Iris pigment epithelial cell (primary cell): ENCODE measurements around the gene SMDT1.
"Not testable (repeated sequence)": the region's sequence is repeated elsewhere in the genome, so short reads cannot be mapped to it uniquely, and the experiment has no call there.

ENCODE experiments used
- DNase-seq: peaks from one replicate; pipeline ENCODE4 v3.0.0-alpha.2; 2011; ENCODE audit warnings: low read depth

SMDT1 gene

DNA sequence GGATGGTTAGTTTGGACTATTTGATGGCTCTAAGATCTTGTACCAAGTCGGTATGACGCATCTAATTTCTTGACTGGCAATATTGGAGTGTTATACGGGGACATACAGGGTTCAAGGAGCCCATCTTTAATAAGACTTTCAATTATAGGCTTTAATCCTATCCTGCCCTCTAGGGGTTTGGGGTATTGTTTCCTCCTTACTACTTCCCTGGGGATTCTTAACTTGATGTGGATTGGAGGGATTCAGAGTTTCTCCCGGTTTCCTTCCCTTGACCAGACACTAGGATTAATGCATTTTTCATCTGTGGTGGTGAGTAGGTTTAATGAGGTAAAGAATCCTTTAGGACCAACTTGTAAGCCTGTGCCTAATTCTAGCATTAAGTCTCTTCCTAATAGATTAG, 32.3 kb downstream of the SMDT1 start:
- no peak for DNase-seq

DNA sequence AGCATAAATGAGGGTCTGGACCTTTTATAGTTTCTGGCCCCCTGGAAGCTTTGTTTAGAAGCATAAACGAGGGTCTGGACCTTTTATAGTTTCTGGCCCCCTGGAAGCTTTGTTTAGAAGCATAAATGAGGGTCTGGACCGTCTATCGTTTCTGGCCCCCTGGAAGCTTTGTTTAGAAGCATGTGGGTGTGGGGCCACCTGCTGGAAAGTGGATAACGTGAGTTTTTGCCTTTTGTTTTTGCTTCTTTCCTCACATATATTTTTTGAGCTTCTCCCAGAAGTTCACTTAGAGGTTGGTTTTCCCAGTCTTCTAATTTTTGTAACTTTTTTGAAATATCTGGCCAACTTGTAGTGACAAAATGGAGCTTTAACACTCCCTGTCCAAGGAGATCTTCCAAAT, 33.3 kb downstream of the SMDT1 start:
- DNase-seq: not testable (repeated sequence)

DNA sequence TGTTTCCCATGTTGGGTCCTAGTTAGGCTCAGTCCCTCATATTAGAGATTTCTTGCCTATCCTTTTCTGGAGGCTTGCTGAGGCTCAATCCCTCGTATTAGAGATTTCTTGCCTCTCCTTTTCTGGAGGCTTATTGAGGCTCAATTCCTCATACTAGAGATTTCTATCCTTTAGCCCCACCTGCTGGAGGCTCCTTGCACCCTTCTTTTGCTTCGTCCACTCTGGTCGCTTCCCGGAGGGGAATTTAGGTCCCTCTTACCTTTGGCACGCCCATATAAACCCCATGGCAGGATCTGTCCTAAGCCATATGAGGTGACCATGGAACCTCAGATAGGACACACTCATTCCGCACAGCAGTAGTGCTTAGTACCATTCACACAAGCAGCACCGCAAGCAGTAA, 35.2 kb downstream of the SMDT1 start:
- peak; percentile 18 for DNase-seq

DNA sequence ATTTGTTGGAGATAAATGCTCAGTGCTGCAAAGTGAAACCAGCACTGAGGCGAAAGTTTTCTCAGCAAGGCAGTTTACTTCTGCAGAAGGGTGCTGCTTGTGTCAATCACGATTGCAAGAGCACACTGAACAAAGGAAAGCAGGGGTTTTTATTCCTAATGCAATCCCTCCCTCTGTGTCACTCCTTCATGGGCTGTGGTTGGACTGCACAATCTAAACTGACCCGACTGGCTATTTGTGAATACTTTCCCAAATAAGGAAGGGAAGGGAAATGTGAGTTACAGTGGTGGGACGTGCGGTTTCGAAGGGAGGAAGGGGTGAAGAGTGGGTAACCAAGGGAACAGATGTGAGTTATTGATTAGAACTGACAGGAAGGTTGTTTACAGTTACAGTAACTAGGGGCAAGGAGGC, 35.9 kb downstream of the SMDT1 start:
- not testable (repeated sequence) for DNase-seq

DNA sequence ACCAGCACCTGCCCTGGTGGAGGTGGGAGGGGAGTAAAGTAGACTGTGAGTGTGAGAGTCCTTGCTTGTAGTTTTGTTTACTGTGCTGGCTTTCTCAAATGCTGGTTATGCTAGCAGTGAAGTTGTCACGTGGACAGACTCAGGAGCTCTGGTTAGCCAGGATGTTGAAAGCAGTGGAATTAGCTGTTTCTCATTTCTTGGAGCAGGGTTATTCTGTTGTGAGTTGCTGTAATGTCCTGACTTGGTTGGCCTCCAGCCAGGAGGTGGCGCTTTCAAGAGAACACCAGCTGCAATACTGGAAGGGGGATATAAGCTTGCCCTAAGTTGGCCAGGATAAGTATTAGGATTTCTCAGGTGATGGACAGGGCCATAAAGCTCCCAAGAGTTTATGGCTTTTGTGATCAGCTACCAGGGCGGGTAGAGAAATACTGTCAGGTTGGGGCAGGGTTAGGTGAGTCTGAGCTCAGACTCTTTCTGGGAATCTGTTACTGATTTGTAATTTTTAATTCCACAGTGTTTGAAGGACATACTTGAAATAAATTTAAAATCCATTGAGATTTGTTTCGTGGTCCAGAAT, 37.4 kb downstream of the SMDT1 start:
- DNase-seq: peak; percentile 59

DNA sequence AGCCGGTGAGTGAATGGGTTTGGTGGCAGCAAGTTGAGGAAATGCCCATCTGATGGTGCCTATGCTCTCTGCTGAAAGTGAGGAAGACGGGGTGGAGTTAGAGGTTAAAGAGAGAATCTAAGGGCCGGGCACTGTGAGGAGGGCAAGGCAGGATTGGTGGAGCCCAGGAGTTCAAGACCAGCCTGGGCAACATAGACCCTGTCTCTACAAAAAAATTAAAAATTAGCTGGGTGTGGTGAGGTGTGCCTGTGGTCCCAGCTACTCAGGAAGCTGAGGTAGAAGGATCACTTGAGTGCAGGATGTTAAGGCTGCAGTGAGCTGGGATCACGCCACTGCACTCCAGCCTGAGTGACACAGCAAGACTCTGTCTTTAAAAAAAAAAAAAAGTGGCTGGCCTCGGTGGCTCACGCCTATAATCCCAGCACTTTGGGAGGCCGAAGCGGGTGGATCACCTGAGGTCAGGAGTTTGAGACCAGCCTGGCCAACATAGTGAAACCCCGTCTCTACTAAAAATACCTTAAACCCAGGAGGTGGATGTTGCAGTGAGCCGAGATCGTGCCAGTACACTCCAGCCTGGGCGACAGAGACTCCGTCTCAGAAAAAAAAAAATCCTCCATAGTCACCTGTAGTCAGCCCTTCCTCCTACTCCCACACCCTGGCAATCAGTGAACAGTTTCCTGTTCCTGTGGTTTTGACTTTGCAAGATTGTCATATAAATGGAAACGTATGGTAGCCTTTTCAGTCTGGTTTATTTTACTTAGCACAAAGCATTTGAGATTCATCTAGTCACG, 40.9 kb downstream of the SMDT1 start:
- not testable (repeated sequence) for DNase-seq

DNA sequence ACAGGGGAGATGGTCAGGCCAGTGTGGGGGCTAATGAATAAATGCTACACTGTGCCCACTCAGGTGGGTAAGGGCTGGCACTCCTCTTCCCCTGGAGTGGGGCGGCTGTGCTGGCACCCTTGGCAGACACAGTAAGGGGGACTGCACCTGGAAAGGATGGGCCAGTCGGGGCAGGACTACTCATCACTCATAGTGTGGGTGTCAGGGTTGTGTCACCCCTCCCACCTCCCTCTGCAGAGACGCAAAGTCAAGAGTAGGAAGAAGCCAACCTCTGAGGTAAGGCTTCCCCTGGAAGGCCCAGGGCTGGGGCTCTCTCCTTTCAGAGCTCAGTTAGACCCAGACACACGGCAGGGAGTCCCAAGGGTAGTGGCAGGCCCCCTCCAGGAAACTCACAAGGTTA, 44.0 kb downstream of the SMDT1 start:
- DNase-seq: not testable (repeated sequence)

DNA sequence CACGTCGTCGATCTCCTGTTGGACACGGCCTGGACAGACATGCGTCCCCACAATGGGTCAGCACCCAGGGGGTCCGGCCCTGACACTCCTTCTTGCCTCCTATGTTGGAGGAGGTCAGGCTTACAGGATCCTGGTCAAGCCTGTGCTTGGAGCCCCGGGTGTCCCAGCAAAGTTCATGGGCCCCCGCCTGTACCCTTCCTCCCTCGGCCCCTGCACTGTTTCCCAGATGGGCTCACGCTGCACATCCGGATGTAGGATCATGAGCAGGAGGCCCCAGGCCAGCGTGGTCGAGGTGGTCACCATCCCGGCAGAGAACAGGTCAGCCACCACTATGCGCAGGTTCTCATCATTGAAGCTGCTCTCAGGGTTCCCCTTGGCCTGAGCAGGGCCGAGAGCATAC, 48.1 kb downstream of the SMDT1 start:
- DNase-seq: no peak

DNA sequence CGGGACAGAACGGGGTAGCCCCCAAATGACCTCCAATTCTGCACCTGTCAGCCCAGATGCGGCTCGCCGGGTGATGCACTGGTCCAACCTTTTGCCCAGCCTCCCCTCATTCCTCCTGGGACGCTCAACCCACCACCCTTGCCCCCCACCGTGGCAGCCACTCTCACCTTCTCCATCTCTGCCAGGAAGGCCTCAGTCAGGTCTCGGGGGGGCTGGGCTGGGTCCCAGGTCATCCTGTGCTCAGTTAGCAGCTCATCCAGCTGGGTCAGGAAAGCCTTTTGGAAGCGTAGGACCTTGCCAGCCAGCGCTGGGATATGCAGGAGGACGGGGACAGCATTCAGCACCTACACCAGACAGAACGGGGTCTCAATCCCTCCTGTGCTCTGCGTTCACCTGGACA, 48.5 kb downstream of the SMDT1 start:
- not testable (repeated sequence) for DNase-seq

DNA sequence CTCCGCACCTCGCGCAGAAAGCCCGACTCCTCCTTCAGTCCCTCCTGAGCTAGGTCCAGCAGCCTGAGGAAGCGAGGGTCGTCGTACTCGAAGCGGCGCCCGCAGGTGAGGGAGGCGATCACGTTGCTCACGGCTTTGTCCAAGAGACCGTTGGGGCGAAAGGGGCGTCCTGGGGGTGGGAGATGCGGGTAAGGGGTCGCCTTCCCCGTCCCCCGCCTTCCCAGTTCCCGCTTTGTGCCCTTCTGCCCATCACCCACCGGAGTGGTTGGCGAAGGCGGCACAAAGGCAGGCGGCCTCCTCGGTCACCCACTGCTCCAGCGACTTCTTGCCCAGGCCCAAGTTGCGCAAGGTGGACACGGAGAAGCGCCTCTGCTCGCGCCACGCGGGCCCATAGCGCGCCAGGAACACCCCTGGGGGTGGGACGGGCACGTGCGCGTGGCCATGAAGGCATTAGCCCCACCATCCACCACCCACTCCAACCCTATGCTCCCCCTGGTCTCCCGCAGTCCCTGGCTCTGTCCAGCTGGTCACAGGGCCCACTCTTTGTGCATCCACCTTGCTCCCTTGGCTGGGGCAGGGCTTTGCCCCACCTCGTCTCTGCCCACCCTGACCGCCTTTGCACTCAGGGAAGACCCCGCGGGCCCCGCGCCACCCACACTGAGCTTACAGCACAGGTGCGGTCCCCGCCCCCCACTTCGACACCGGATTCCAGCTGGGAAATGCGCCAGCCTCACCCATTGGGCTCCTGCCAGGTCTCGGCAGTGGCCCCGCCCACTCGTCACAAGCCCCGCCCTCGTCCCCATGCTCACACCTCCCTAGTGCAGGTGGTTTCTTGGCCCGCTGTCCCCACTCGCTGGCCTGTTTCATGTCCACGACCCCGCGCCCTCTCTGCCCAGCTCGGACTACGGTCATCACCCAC, 49.5 kb downstream of the SMDT1 start:
- not testable (repeated sequence) for DNase-seq

DNA sequence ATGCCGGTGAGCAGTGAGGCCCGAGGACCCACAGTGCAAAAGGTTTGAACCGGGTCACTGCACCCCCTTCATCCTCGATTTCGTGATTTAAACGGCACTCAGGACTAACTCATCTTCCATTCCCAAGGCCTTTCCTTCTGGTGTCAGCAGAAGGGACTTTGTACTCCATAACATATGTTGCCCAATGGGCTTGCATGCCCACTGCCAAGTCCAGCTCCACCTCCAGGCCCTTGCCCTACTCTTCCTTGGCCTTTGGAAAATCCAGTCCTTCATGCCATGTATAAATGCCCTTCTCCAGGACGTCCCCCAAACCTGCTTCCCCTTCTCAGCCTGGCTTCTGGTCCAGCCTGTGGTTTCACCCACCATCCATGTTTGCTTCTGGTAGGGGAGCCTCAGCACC, 50.7 kb downstream of the SMDT1 start:
- DNase-seq: not testable (repeated sequence)

DNA sequence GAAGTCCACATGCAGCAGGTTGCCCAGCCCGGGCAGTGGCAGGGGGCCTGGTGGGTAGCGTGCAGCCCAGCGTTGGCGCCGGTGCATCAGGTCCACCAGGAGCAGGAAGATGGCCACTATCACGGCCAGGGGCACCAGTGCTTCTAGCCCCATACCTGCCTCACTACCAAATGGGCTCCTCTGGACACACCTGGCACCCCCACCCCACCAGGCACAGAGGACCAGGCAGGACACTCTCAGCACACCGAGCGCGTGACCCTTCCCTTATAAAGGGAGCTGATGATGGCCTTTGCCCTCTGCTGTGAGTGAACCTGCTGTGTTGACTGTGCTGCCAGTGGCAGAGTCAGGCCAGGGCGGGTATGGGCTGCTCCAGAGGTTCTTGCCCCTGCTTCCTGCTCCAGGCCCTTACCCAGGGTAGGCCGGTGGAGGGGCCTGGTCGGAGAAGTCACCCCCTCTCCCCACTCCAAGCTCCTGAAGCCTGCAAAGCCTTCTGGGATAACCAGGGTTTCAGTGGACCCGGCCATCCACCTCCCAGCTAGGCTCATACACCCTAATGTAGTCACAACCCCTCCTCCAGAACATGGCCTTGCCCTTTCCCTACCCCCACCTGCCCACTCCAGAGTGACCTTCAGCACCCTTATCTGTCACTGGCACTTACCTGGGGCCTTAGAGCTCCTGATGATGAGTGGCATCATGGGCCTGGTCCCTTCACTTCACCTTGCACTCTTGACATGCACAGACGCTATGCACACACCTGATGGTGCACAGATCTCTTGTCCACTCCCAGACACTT, 51.3 kb downstream of the SMDT1 start, which contains the start of gene CYP2D6:
CYP2D6 (minus strand) TSS at position 172 of the 793 bp plus-strand sequence; CDS start at position 153, 19 bp downstream.
- not testable (repeated sequence) for DNase-seq

DNA sequence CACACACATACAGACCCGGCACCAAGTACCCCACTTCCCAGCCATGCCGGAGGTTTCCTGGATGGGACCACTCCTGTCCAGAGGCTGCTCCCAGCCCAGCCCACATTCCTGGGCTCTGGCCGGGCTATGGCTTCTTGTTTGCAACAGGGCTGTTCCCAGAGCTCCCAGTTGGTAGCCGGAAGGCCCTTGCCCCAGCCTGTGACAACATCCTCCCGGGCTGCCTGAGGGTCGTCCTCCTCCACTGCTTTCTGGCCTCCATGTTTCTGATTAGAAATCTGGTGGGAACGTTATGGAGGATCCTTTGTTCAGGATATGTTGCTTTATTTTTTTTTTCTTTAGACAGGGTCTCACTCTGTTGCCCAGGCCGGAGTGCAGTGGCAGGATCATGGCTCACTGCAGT, 52.1 kb downstream of the SMDT1 start:
- DNase-seq: no peak

DNA sequence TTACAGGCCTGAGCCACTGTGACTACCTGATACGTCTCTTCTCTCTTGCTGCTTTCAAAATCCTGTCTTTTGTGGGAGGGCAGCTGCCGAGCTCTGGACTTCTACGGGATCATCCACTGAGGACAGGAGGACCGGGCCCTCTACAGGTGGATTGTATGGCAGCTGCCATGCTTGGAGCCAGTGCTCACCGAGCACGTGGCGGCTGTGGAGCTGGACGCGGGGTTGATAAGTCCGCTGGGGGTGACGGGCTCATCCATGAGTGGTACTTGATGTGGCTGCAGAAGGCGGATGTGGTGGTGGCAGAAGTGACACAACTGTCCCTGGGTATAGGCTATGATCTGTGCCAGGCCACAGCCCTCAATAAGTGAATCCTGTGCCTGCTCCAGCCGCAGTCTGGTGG, 53.0 kb downstream of the SMDT1 start:
- DNase-seq: no peak
